ENCODE data around the gene ZNF473. TPM values are rescaled to one million over a fixed set of nuclear protein-coding genes. Genes with fewer than 3 reads are reported as not detected.

ZNF473 gene
- total and polyA plus RNA-seq, 2 donors (not counting 1 experiment from before 2014, with no cell fraction given): 5.0 to 6.4 TPM

- Histone ChIP-seq H3K9ac (ENCODE audit: insufficient read depth, low read length) (no peak overlapping the region), H3K4me1 (ENCODE audit: control insufficient read depth, extremely low read depth, insufficient read depth, low read length) (no peaks in the 10 kb centered on the region), H3K9me3 (ENCODE audit: control insufficient read depth, insufficient read depth, low read depth, low read length) (no peaks in the 10 kb centered on the region), H3K27ac (ENCODE audit: insufficient read depth, low read length) (no peak overlapping the region), H3K79me2 (ENCODE audit: control insufficient read depth, insufficient read depth, low read length) (peaks cover 44% of the 10 kb centered on the region), H3K36me3 (ENCODE audit: control insufficient read depth, insufficient read depth, low read length) (peaks cover 4% of the 10 kb centered on the region), H4K20me1 (ENCODE audit: control insufficient read depth, extremely low read depth, insufficient read depth, low read length) (no peaks in the 10 kb centered on the region), H3K4me3 (replicated peaks in 1 of 4; ENCODE audit: control extremely low read depth in 1 of 4, insufficient read depth in 1 of 4, low read depth in 3 of 4, low read length in 4 of 4) (peak overlapping the region; percentile 9 to 91 (median 80)), H3K4me2 (ENCODE audit: extremely low read depth, insufficient read depth, low read length) (peak overlapping the region; percentile 98), H2AFZ (ENCODE audit: low read length) (no peak overlapping the region), H3K27me3 (ENCODE audit: control insufficient read depth, insufficient read depth, low read length) (no peaks in the 10 kb centered on the region)
- TF ChIP-seq EZH2 (IDR thresholded peaks at IDR 0.05; ENCODE audit: low read length, missing control alignments) (no peak), CTCF (conservative IDR thresholded peaks at IDR 0.05 in 1 of 2, IDR thresholded peaks at IDR 0.05 in 1 of 2; ENCODE audit: low read depth in 1 of 2, low read length in 2 of 2) (no peak)
- DNase-seq (ENCODE audit: low read depth in 2 of 2): no peak
Observed at GRCh38 chr19:50026550-50026906, 723 bp downstream of the ZNF473 start.

GRCh38 chr19:50030225-50030624 lies 4.4 kb downstream of the ZNF473 start:
- Histone ChIP-seq H2AFZ (ENCODE audit: low read length) (no peak overlapping the region), H3K4me1 (ENCODE audit: control insufficient read depth, extremely low read depth, insufficient read depth, low read length) (no peaks in the 10 kb centered on the region), H3K79me2 (ENCODE audit: control insufficient read depth, insufficient read depth, low read length) (peaks cover 22% of the 10 kb centered on the region), H3K4me3 (replicated peaks in 1 of 4; ENCODE audit: control extremely low read depth in 1 of 4, insufficient read depth in 1 of 4, low read depth in 3 of 4, low read length in 4 of 4) (no peak overlapping the region), H3K27ac (ENCODE audit: insufficient read depth, low read length) (no peak overlapping the region), H3K9ac (ENCODE audit: insufficient read depth, low read length) (no peak overlapping the region), H3K36me3 (ENCODE audit: control insufficient read depth, insufficient read depth, low read length) (peaks cover 9% of the 10 kb centered on the region), H4K20me1 (ENCODE audit: control insufficient read depth, extremely low read depth, insufficient read depth, low read length) (no peaks in the 10 kb centered on the region), H3K4me2 (ENCODE audit: extremely low read depth, insufficient read depth, low read length) (no peak overlapping the region), H3K27me3 (ENCODE audit: control insufficient read depth, insufficient read depth, low read length) (no peaks in the 10 kb centered on the region), H3K9me3 (ENCODE audit: control insufficient read depth, insufficient read depth, low read depth, low read length) (no peaks in the 10 kb centered on the region)
- no peak for DNase-seq (ENCODE audit: low read depth in 2 of 2)
- TF ChIP-seq CTCF (conservative IDR thresholded peaks at IDR 0.05 in 1 of 2, IDR thresholded peaks at IDR 0.05 in 1 of 2; ENCODE audit: low read depth in 1 of 2, low read length in 2 of 2) (no peak), EZH2 (IDR thresholded peaks at IDR 0.05; ENCODE audit: low read length, missing control alignments) (no peak)

- Histone ChIP-seq H3K27ac (ENCODE audit: insufficient read depth, low read length) (no peak overlapping the region), H3K27me3 (ENCODE audit: control insufficient read depth, insufficient read depth, low read length) (no peaks in the 10 kb centered on the region), H3K4me2 (ENCODE audit: extremely low read depth, insufficient read depth, low read length) (no peak overlapping the region), H3K79me2 (ENCODE audit: control insufficient read depth, insufficient read depth, low read length) (peaks cover 22% of the 10 kb centered on the region), H2AFZ (ENCODE audit: low read length) (no peak overlapping the region), H3K4me1 (ENCODE audit: control insufficient read depth, extremely low read depth, insufficient read depth, low read length) (no peaks in the 10 kb centered on the region), H4K20me1 (ENCODE audit: control insufficient read depth, extremely low read depth, insufficient read depth, low read length) (no peaks in the 10 kb centered on the region), H3K9ac (ENCODE audit: insufficient read depth, low read length) (no peak overlapping the region), H3K36me3 (ENCODE audit: control insufficient read depth, insufficient read depth, low read length) (peaks cover 9% of the 10 kb centered on the region), H3K9me3 (ENCODE audit: control insufficient read depth, insufficient read depth, low read depth, low read length) (no peaks in the 10 kb centered on the region), H3K4me3 (replicated peaks in 1 of 4; ENCODE audit: control extremely low read depth in 1 of 4, insufficient read depth in 1 of 4, low read depth in 3 of 4, low read length in 4 of 4) (no peak overlapping the region)
- no peak for DNase-seq (ENCODE audit: low read depth in 2 of 2)
- TF ChIP-seq EZH2 (IDR thresholded peaks at IDR 0.05; ENCODE audit: low read length, missing control alignments) (no peak), CTCF (conservative IDR thresholded peaks at IDR 0.05 in 1 of 2, IDR thresholded peaks at IDR 0.05 in 1 of 2; ENCODE audit: low read depth in 1 of 2, low read length in 2 of 2) (no peak)
Observed at GRCh38 chr19:50030937-50031336, 5.1 kb downstream of the ZNF473 start.
